ENCODE measurements around the gene SLC28A2.

DNA sequence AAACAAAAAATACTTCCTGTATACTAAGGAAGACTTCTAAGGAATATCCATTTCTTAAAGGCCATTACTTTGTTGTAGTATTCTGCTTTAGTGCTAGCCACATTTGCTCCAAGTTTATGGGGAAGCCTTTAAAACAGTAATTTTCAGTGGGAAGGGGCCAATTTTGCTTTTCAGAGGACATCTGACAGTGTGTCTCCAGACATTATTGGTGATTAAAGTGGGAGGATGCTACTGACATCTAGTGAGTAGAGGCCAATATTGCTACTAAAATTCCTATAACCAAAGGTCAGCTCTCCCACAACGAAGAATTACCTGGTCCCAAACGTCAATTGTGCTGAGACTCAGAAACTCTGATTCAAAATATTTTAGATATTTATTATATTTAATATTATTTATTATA is 24.8 kb downstream of the SLC28A2 start:
- TF ChIP-seq POLR2A (IDR thresholded peaks at IDR 0.05): no peak
- TF ChIP-seq, protein P1, sequence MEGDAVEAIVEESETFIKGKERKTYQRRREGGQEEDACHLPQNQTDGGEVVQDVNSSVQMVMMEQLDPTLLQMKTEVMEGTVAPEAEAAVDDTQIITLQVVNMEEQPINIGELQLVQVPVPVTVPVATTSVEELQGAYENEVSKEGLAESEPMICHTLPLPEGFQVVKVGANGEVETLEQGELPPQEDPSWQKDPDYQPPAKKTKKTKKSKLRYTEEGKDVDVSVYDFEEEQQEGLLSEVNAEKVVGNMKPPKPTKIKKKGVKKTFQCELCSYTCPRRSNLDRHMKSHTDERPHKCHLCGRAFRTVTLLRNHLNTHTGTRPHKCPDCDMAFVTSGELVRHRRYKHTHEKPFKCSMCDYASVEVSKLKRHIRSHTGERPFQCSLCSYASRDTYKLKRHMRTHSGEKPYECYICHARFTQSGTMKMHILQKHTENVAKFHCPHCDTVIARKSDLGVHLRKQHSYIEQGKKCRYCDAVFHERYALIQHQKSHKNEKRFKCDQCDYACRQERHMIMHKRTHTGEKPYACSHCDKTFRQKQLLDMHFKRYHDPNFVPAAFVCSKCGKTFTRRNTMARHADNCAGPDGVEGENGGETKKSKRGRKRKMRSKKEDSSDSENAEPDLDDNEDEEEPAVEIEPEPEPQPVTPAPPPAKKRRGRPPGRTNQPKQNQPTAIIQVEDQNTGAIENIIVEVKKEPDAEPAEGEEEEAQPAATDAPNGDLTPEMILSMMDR (IDR thresholded peaks at IDR 0.05): peak in 3 of 7 experiments; percentile 6 to 43 (median 32)

Data from stomach (tissue), 4 donors.